Measurements from ENCODE around the gene PRKCH.

Gene PRKCH

GRCh38 chr14:61433828-61434227 lies 112.4 kb downstream of the PRKCH start:
- DNase-seq, result no peak

GRCh38 chr14:61434311-61434710 lies 112.9 kb downstream of the PRKCH start:
- DNase-seq, result no peak

GRCh38 chr14:61435563-61436337 lies 114.4 kb downstream of the PRKCH start:
- no peak for DNase-seq

GRCh38 chr14:61437381-61437780 lies 116.0 kb downstream of the PRKCH start:
- DNase-seq, result no peak

- no peak for DNase-seq
Observed at GRCh38 chr14:61438036-61438435, 116.7 kb downstream of the PRKCH start.

GRCh38 chr14:61438497-61438859 lies 117.1 kb downstream of the PRKCH start:
- DNase-seq, result no peak

GRCh38 chr14:61438860-61439765 lies 117.7 kb downstream of the PRKCH start:
- no peak for DNase-seq

- no peak for DNase-seq
Observed at GRCh38 chr14:61439779-61440418, 118.5 kb downstream of the PRKCH start.

GRCh38 chr14:61443481-61443880 lies 122.1 kb downstream of the PRKCH start:
- DNase-seq, result no peak

- peak; percentile 32 for DNase-seq
Observed at GRCh38 chr14:61444215-61444768, 122.9 kb downstream of the PRKCH start.

- no peak for DNase-seq
Observed at GRCh38 chr14:61451491-61451890, 130.1 kb downstream of the PRKCH start.

- no peak for DNase-seq
Observed at GRCh38 chr14:61451891-61452400, 130.6 kb downstream of the PRKCH start.

- no peak for DNase-seq
Observed at GRCh38 chr14:61452452-61452851, 131.1 kb downstream of the PRKCH start.

GRCh38 chr14:61453103-61453767 lies 131.9 kb downstream of the PRKCH start:
- no peak for DNase-seq

GRCh38 chr14:61454545-61454944 lies 133.2 kb downstream of the PRKCH start:
- DNase-seq, result no peak

GRCh38 chr14:61455351-61455750 lies 134.0 kb downstream of the PRKCH start:
- DNase-seq, result peak; percentile 20

GRCh38 chr14:61456720-61457119 lies 135.3 kb downstream of the PRKCH start:
- DNase-seq, result peak; percentile 78

- DNase-seq, result no peak
Observed at GRCh38 chr14:61458766-61459165, 137.4 kb downstream of the PRKCH start.

- no peak for DNase-seq
Observed at GRCh38 chr14:61459229-61459628, 137.8 kb downstream of the PRKCH start.

- no peak for DNase-seq
Observed at GRCh38 chr14:61460063-61460462, 138.7 kb downstream of the PRKCH start.

GRCh38 chr14:61460718-61461611 lies 139.6 kb downstream of the PRKCH start:
- no peak for DNase-seq

Measured in effector CD8-positive, alpha-beta T cell (primary cell).